Measurements from ENCODE around the gene HPD. TPM values are rescaled to one million over a fixed set of nuclear protein-coding genes. Genes with fewer than 3 reads are reported as not detected.

HPD gene
- total RNA-seq, 8 experiments from 2014 or later = 0.19 to 0.46 (median 0.21) TPM; not detected in 5

DNA sequence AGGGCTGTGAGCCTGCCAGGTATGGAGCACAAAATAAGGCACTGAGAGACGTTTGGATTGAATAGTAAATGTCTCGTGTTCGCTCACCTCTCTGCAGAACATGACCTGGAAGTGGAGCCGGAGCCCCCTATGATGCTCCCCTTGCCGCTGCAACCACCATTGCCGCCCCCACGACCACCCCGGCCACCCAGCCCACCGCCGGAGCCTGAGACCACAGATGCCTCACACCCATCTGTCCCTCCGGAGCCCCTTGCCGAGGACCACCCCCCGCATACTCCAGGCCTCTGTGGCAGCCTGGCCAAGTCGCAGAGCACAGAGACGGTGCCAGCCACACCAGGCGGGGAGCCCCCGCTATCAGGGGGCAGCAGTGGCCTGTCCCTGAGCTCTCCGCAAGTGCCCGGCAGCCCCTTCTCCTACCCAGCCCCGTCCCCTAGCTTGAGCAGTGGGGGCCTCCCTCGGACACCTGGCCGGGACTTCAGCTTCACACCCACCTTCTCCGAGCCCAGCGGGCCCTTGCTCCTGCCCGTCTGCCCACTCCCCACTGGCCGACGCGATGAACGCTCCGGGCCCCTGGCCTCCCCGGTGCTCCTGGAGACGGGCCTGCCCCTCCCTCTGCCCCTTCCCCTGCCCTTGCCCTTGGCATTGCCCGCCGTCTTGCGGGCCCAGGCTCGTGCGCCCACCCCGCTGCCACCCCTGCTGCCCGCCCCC is 36.1 kb downstream of the HPD start:
- Histone ChIP-seq H3K4me3 (no peak overlapping the region), H3K4me1 (replicated peaks in 1 of 2) (no peaks in the 10 kb centered on the region), H3K27ac (no peak overlapping the region)
- ATAC-seq (replicated peaks in 6 of 8) = peak in 5 of 8 experiments; percentile 18 to 39 (median 30)
- 60 to 100% (median 86%) methylated on average over 1 to 5 of the region's 39 CpGs; no CpG with 5 or more reads in 4 of the 10 experiments for WGBS, 10 experiments
- in situ Hi-C loops (cut with MboI; ENCODE audit: low pct_unique_long_range_greater_than_20kb in 2 of 9, low sequenced_read_pairs in 9 of 9, unreplicated experiment in 9 of 9) = no loop called here

DNA sequence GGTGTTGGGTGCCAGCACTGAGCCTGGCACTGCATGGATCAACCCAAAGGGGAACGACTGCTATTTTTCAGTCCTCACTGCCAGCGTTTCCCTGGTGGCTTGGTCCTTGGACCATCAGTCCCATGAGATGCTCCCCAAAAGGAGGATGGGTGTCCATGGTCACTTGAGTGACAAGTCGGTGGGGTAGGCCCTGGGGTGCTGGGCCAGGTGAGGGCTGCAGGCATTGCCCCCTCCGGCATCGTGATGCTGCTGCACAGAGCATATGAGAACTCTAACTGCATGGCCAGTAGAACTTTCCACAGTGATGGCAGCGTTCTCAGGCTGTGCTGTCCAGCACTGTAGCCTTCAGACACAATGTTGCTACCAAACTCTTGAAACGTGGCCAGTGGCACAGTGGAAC is 38.6 kb downstream of the HPD start:
- no peaks in the 10 kb centered on the region for H3K4me1 ChIP-seq (replicated peaks in 1 of 2)
- in situ Hi-C loops (cut with MboI; ENCODE audit: low pct_unique_long_range_greater_than_20kb in 2 of 9, low sequenced_read_pairs in 9 of 9, unreplicated experiment in 9 of 9) = no loop called here
- 69 to 100% (median 88%) methylated on average over 1 to 7 of the region's 7 CpGs; no CpG with 5 or more reads in 4 of the 10 experiments for WGBS, 10 experiments
- no peak for ATAC-seq (replicated peaks in 6 of 8)
- no peak overlapping the region for H3K27ac ChIP-seq
- no peak overlapping the region for H3K4me3 ChIP-seq

DNA sequence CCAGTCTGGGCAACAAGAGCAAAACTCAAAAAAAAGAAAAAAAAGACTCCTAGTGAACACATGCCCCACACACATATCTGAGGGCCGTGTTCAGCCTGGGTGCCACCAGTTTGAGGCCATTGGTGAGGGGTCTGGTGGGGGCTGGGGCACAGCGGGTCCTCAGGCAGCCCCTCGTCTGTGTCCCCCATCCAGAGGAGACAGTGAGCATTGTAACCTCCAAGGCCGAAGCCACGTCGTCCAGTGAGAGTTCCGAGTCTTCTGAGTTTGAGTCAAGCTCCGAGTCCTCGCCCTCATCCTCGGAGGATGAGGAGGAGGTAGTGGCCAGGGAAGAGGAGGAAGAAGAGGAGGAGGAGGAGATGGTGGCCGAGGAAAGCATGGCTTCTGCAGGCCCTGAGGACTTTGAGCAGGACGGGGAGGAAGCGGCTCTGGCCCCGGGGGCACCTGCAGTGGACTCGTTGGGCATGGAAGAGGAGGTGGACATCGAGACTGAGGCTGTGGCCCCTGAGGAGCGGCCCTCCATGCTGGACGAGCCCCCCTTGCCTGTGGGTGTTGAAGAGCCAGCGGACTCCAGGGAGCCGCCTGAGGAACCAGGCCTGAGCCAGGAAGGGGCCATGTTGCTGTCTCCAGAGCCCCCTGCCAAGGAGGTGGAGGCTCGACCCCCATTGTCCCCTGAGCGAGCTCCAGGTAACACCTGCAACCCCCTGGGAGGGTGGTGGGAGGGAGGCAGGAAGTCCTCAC is 39.3 kb downstream of the HPD start:
- no peaks in the 10 kb centered on the region for H3K4me1 ChIP-seq (replicated peaks in 1 of 2)
- no peak for ATAC-seq (replicated peaks in 6 of 8)
- H3K27ac ChIP-seq = no peak overlapping the region
- in situ Hi-C loops (cut with MboI; ENCODE audit: low pct_unique_long_range_greater_than_20kb in 2 of 9, low sequenced_read_pairs in 9 of 9, unreplicated experiment in 9 of 9) = no loop called here
- H3K4me3 ChIP-seq = no peak overlapping the region
- WGBS, 10 experiments = 94 to 100% (median 100%) methylated on average over 2 to 9 of the region's 22 CpGs; no CpG with 5 or more reads in 7 of the 10 experiments

DNA sequence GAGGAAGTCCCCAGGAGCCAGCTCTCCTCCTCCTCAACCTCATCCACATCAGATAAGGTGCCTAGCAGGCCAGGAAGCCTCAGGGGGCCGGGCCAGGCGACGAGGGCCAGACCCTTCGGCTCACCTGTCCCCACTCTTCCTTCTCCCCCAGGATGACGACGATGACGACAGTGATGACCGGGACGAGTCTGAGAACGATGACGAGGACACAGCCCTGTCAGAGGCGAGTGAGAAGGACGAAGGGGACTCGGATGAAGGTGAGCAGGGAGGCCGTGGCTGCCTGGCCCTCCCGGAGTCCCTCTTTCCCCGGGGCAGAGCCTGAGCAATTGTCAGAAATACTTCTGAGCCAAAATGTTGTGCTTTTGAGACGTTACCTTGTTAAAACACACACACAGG is 41.0 kb downstream of the HPD start:
- 91 to 100% (median 92%) methylated on average over 1 to 11 of the region's 18 CpGs; no CpG with 5 or more reads in 5 of the 10 experiments for WGBS, 10 experiments
- Histone ChIP-seq H3K4me1 (replicated peaks in 1 of 2) (peaks cover 5 to 7% of the 10 kb centered on the region in 2 donors), H3K4me3 (no peak overlapping the region), H3K27ac (no peak overlapping the region)
- in situ Hi-C loops (cut with MboI; ENCODE audit: low pct_unique_long_range_greater_than_20kb in 2 of 9, low sequenced_read_pairs in 9 of 9, unreplicated experiment in 9 of 9) = no loop called here
- no peak for ATAC-seq (replicated peaks in 6 of 8)

DNA sequence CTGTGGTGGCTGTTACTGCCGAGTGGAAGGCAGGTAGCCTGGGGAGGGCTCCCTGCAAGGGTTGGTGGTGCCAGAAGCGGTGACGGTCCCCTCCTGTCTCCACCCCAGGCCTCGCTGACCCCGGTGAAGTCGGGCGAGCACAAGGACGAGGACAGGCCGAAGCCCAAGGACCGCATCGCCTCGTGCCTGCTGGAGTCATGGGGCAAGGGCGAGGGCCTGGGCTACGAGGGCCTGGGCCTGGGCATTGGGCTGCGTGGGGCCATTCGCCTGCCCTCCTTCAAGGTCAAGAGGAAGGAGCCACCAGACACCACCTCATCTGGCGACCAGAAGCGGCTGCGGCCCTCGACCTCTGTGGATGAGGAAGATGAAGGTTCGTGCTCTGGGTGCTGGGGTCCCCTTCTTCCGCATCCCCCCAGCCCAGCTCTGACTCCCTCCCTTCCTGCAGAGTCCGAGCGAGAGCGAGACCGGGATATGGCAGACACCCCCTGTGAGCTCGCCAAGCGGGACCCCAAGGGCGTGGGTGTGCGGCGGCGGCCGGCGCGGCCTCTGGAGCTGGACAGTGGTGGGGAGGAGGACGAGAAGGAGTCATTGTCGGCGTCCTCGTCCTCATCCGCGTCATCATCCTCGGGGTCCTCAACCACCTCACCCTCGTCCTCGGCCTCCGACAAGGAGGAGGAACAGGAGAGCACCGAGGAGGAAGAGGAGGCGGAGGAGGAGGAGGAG is 41.6 kb downstream of the HPD start:
- H3K4me1 ChIP-seq (replicated peaks in 1 of 2) = peaks cover 5 to 7% of the 10 kb centered on the region in 2 donors
- in situ Hi-C loops (cut with MboI; ENCODE audit: low pct_unique_long_range_greater_than_20kb in 2 of 9, low sequenced_read_pairs in 9 of 9, unreplicated experiment in 9 of 9) = no loop called here

DNA sequence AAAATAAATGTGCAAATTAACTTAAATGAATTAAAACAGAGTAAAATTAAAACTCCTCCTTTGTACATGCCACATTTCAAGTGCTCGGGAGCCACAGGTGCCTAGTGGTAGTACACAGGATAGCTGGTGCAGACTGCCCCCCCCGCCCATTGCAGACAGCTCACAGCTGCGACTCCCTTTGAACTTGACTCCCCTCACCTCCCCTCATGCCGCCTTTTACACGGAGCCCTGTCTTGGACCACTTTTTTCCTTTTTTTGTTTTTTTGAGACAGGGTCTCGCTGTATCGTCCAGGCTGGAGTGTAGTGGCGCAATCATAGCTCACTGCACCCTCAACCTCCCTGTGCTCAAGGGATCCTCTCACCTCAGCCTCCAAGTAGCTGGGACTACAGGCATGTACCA is 43.4 kb downstream of the HPD start:
- in situ Hi-C loops (cut with MboI; ENCODE audit: low pct_unique_long_range_greater_than_20kb in 2 of 9, low sequenced_read_pairs in 9 of 9, unreplicated experiment in 9 of 9) = no loop called here
- no peak for ATAC-seq (replicated peaks in 6 of 8)
- Histone ChIP-seq H3K4me3 (no peak overlapping the region), H3K4me1 (replicated peaks in 1 of 2) (peaks cover 10 to 14% of the 10 kb centered on the region in 2 donors), H3K27ac (no peak overlapping the region)
- WGBS, 10 experiments = 93 to 100% (median 100%) methylated on average over 1 to 4 of the region's 8 CpGs; no CpG with 5 or more reads in 4 of the 10 experiments

More for the DNA sequence above, 41.6 kb downstream of the HPD start:
- 94 to 100% (median 99%) methylated on average over 3 to 13 of the region's 47 CpGs; no CpG with 5 or more reads in 6 of the 10 experiments for WGBS, 10 experiments
- no peak for ATAC-seq (replicated peaks in 6 of 8)
- Histone ChIP-seq H3K27ac (no peak overlapping the region), H3K4me3 (no peak overlapping the region)

DNA sequence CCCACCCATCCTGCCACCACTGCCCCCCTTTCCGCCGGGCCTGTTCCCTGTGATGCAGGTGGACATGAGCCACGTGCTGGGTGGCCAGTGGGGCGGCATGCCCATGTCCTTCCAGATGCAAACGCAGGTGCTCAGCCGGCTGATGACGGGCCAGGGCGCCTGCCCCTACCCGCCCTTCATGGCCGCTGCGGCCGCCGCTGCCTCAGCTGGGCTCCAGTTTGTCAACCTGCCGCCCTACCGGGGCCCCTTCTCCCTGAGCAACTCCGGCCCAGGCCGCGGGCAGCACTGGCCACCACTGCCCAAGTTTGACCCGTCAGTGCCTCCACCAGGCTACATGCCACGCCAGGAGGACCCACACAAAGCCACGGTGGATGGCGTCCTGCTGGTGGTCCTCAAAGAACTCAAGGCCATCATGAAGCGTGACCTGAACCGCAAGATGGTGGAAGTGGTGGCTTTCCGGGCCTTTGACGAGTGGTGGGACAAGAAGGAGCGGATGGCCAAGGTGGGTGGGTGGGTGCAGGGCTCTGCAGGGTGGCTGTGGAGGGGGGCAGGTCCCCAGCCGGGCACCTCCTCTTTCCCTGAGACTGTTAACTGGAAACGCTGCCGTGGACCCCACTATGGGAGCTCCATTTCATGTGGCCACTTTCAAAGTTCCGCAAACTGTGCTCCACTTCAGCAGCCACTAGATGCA is 44.1 kb downstream of the HPD start:
- no peak overlapping the region for H3K27ac ChIP-seq
- ATAC-seq (replicated peaks in 6 of 8) = no peak
- no peak overlapping the region for H3K4me3 ChIP-seq
- 80 to 100% (median 97%) methylated on average over 1 to 11 of the region's 31 CpGs; no CpG with 5 or more reads in 6 of the 10 experiments for WGBS, 10 experiments
- peaks cover 10 to 14% of the 10 kb centered on the region in 2 donors for H3K4me1 ChIP-seq (replicated peaks in 1 of 2)
- in situ Hi-C loops (cut with MboI; ENCODE audit: low pct_unique_long_range_greater_than_20kb in 2 of 9, low sequenced_read_pairs in 9 of 9, unreplicated experiment in 9 of 9) = no loop called here

DNA sequence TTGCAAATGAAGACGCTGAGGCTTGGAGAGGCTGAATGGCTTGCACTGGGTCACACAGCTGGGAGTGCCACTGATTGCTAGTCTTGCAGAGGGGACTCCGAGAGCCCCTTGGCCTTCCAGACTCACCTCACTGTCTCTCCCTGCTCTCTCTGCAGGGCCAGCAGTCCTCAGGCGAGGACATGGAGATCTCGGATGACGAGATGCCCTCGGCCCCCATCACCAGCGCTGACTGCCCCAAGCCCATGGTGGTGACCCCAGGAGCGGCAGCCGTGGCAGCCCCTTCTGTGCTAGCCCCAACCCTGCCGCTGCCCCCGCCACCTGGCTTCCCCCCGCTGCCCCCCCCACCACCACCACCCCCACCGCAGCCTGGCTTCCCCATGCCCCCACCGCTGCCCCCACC is 44.7 kb downstream of the HPD start:
- 92 to 100% methylated on average over 1 to 4 of the region's 14 CpGs; no CpG with 5 or more reads in 8 of the 10 experiments for WGBS, 10 experiments
- no peak overlapping the region for H3K27ac ChIP-seq
- ATAC-seq (replicated peaks in 6 of 8) = no peak
- H3K4me1 ChIP-seq (replicated peaks in 1 of 2) = peaks cover 10 to 14% of the 10 kb centered on the region in 2 donors
- in situ Hi-C loops (cut with MboI; ENCODE audit: low pct_unique_long_range_greater_than_20kb in 2 of 9, low sequenced_read_pairs in 9 of 9, unreplicated experiment in 9 of 9) = no loop called here
- no peak overlapping the region for H3K4me3 ChIP-seq

DNA sequence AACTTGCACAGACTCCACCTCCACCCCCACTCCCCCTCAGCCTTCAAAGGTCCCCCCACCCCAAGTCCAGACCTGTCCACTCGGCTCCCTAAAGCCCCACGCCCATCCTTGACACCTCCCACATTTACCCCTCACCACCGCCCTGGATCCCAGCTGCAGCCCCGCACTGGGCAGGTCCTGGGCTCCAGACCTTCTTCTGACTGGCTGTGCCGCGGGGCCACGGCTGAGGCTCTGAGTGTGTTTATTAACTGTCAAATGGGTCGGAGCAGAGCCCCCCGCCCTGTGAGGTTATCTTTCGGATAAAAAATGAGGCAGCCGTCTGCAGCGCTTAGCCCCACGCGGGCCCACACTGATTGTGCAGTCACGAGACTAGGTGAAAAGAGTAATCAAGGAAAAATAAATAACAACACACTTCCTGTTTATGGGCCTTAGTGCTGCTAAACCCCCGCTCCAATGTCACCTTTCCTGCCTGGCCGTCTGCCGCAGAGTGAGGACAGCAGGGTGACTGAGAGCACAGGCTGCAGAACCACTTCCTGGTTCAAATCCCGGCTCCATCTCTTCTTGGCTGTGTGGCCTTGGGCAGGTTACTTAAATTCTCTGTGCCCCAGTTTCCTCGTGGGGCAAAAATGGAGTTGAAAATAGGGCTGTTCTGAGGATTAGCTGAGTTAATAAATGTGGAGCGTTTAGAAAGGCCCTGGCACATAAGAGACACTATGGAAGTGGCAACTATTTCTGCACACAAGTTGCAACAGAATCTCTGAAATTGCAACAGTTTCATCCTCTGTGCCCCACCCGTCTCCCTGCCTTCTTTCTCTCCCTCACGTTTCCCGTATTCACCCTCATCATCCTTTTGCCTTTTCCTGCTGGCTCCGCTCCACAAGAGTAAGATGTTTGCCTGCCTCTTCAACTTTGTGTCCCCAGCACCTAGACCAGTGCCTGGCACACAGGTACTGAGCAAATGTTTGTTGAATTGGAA is 45.5 kb downstream of the HPD start:
- ATAC-seq (replicated peaks in 6 of 8) = peak; percentile 0 to 7 (median 2)
- H3K27ac ChIP-seq = no peak overlapping the region

DNA sequence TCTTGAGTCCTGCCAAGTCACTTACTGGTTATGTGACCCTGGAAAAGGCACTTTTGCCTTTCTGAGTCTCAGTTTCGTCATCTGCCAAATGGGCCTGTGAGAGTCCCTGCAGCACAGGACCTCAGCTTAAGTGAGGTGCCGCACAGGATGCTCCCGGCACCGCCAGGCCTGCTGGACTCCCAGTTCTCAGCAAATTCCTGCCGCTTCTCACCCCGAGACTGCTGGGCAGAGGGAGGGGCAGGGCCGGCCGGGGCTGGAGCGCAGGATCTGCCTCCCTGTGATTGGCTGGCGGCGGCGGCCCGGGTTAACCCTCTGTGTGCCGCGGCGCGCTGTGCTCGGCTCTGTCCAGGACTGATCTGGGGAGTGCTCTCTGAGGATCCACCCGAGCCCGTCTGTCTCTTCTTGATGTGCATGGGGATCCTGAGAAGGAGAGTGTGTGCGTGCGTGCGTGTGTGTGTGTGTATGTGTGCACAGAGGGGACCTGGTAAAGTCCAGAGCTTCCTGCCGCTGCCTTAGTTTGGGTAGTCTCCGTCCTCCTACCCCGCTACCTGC is 46.3 kb downstream of the HPD start:
- 0 to 58% (median 20%) methylated on average over 3 to 4 of the region's 26 CpGs; no CpG with 5 or more reads in 7 of the 10 experiments for WGBS, 10 experiments
- H3K4me3 ChIP-seq = peak overlapping the region; percentile 33 to 59 (median 44)
- ATAC-seq (replicated peaks in 6 of 8) = peak; percentile 72 to 83 (median 77)
- H3K27ac ChIP-seq = no peak overlapping the region
- peaks cover 11 to 14% of the 10 kb centered on the region in 2 donors for H3K4me1 ChIP-seq (replicated peaks in 1 of 2)
- in situ Hi-C loops (cut with MboI; ENCODE audit: low pct_unique_long_range_greater_than_20kb in 2 of 9, low sequenced_read_pairs in 9 of 9, unreplicated experiment in 9 of 9) = no loop called here

More for the DNA sequence above, 45.5 kb downstream of the HPD start:
- in situ Hi-C loops (cut with MboI; ENCODE audit: low pct_unique_long_range_greater_than_20kb in 2 of 9, low sequenced_read_pairs in 9 of 9, unreplicated experiment in 9 of 9) = no loop called here
- 20 to 78% (median 53%) methylated on average over 1 to 12 of the region's 25 CpGs; no CpG with 5 or more reads in 1 of the 10 experiments for WGBS, 10 experiments
- H3K4me3 ChIP-seq = peak overlapping the region; percentile 33 to 59 (median 44)
- peaks cover 10 to 14% of the 10 kb centered on the region in 2 donors for H3K4me1 ChIP-seq (replicated peaks in 1 of 2)
